ENCODE data around the gene SUPT20HL2.
"Not testable (repeated sequence)": the region's sequence is repeated elsewhere in the genome, so short reads cannot be mapped to it uniquely, and the experiment has no call there.

The SUPT20HL2 gene

GRCh38 chrX:24332878-24333277, 19.0 kb upstream of the SUPT20HL2 start:
- TF ChIP-seq CTCF (IDR thresholded peaks at IDR 0.05; ENCODE audit: low read length, missing control alignments) = no peak
- H3K4me3 ChIP-seq (replicated peaks; ENCODE audit: low read depth, low read length) = no peak overlapping the region
- DNase-seq (ENCODE audit: low read depth) = peak; percentile 51

- TF ChIP-seq CTCF (IDR thresholded peaks at IDR 0.05; ENCODE audit: low read length, missing control alignments) = no peak
- H3K4me3 ChIP-seq (replicated peaks; ENCODE audit: low read depth, low read length) = no peak overlapping the region
- no peak for DNase-seq (ENCODE audit: low read depth)
Observed at GRCh38 chrX:24325231-24325630, 11.4 kb upstream of the SUPT20HL2 start.

GRCh38 chrX:24321741-24322395, 8.0 kb upstream of the SUPT20HL2 start:
- H3K4me3 ChIP-seq (replicated peaks; ENCODE audit: low read depth, low read length) = no peak overlapping the region
- TF ChIP-seq CTCF (IDR thresholded peaks at IDR 0.05; ENCODE audit: low read length, missing control alignments) = no peak

GRCh38 chrX:24317567-24317966, 3.7 kb upstream of the SUPT20HL2 start:
- no peak overlapping the region for H3K4me3 ChIP-seq (replicated peaks; ENCODE audit: low read depth, low read length)
- no peak for DNase-seq (ENCODE audit: low read depth)
- TF ChIP-seq CTCF (IDR thresholded peaks at IDR 0.05; ENCODE audit: low read length, missing control alignments) = no peak

More at GRCh38 chrX:24321741-24322395, 8.0 kb upstream of the SUPT20HL2 start:
- DNase-seq (ENCODE audit: low read depth) = no peak

- H3K4me3 ChIP-seq (replicated peaks; ENCODE audit: low read depth, low read length) = no peak overlapping the region
- no peak for TF ChIP-seq CTCF (IDR thresholded peaks at IDR 0.05; ENCODE audit: low read length, missing control alignments)
- no peak for DNase-seq (ENCODE audit: low read depth)
Observed at GRCh38 chrX:24316111-24316510, 2.2 kb upstream of the SUPT20HL2 start.

GRCh38 chrX:24312249-24312607, 1.6 kb downstream of the SUPT20HL2 start:
- DNase-seq (ENCODE audit: low read depth); H3K4me3 ChIP-seq (replicated peaks; ENCODE audit: low read depth, low read length): not testable (repeated sequence)

- DNase-seq (ENCODE audit: low read depth); H3K4me3 ChIP-seq (replicated peaks; ENCODE audit: low read depth, low read length): not testable (repeated sequence)
Observed at GRCh38 chrX:24311507-24312248, 2.2 kb downstream of the SUPT20HL2 start.

GRCh38 chrX:24310916-24311315, 3.0 kb downstream of the SUPT20HL2 start:
- not testable (repeated sequence) for H3K4me3 ChIP-seq (replicated peaks; ENCODE audit: low read depth, low read length); DNase-seq (ENCODE audit: low read depth)

GRCh38 chrX:24309580-24310374, 4.1 kb downstream of the SUPT20HL2 start:
- DNase-seq (ENCODE audit: low read depth); H3K4me3 ChIP-seq (replicated peaks; ENCODE audit: low read depth, low read length): not testable (repeated sequence)

- DNase-seq (ENCODE audit: low read depth); H3K4me3 ChIP-seq (replicated peaks; ENCODE audit: low read depth, low read length): not testable (repeated sequence)
Observed at GRCh38 chrX:24308803-24309202, 5.1 kb downstream of the SUPT20HL2 start.

All from fibroblast of pulmonary artery (primary cell).